Tibial nerve (tissue), 4 donors: ENCODE data around the gene SCYGR1. TPM values are rescaled to one million over a fixed set of nuclear protein-coding genes. Genes with fewer than 3 reads are reported as not detected.

Experiments
- DNase-seq, 2 donors: peaks; one replicate each; pipeline ENCODE4 v3.0.0-alpha.2; 2019; ENCODE audit warnings: low spot score in 2 of 2
- H3K27ac ChIP-seq, 4 donors: fragments of 200-600 bp; sonication (generic) in 3 of 4; one replicate each; pipeline ENCODE4 v1.5.1; 2017 to 2019; ENCODE audit warnings: mild to moderate bottlenecking in 1 of 4
- H3K27me3 ChIP-seq, 2 donors: fragments of 200-600 bp; sonication (generic) in 1 of 2; one replicate each; pipeline versions ENCODE4 v1.5.1 to v1.6.0; 2017 to 2019
- H3K36me3 ChIP-seq, 3 donors: fragments of 200-600 bp; sonication (generic); one replicate each; pipeline ENCODE4 v1.5.1; 2018 to 2019
- H3K4me1 ChIP-seq, 4 donors: fragments of 200-600 bp; sonication (generic) in 3 of 4; one replicate each; pipeline ENCODE4 v1.5.1; 2017 to 2019
- H3K4me3 ChIP-seq, 4 donors: fragments of 200-600 bp; sonication (generic) in 3 of 4; one replicate each; pipeline ENCODE4 v1.5.1; 2017 to 2019; ENCODE audit warnings: mild to moderate bottlenecking in 1 of 4, moderate library complexity in 1 of 4
- H3K9me3 ChIP-seq, 4 donors: fragments of 200-600 bp; sonication (generic) in 3 of 4; one replicate each; pipeline ENCODE4 v1.5.1; 2017 to 2019
- CTCF ChIP-seq, 5 experiments: fragments of 200-600 bp in 3 of 5; fragments of 450-650 bp in 2 of 5; sonication (generic) in 3 of 5; IDR thresholded peaks; one replicate each; pipeline ENCODE4 v1.5.1; 2016 to 2019; ENCODE audit warnings: antibody characterized with exemption in 5 of 5, mild to moderate bottlenecking in 3 of 5, moderate library complexity in 2 of 5
- EP300 ChIP-seq, 2 donors: sonication (generic); formaldehyde crosslinking; IDR thresholded peaks; one replicate each; pipeline ENCODE4 v1.6.1; 2017; ENCODE audit warnings: antibody characterized with exemption in 2 of 2, mild to moderate bottlenecking in 1 of 2
- POLR2A ChIP-seq, 2 donors: fragments of 450-650 bp; IDR thresholded peaks; one replicate each; pipeline ENCODE4 v1.6.1; 2017; ENCODE audit warnings: antibody characterized with exemption in 2 of 2, mild to moderate bottlenecking in 2 of 2, moderate library complexity in 2 of 2
- WGBS, 2 donors: methylation state at CpG; one replicate each; pipeline ENCODE4 v1.1.5; 2018; 5-methylcytosine and 5-hydroxymethylcytosine counted together
- total RNA-seq, 4 donors: library from RNA; depleted of rRNA; stranded (reverse); fragments of >200 nt; gene quantifications; one replicate each; pipeline ENCODE4 v1.1.0, GENCODE V29; 2016

SCYGR1 gene
- total RNA-seq, 4 donors from 2014 or later: not detected

GRCh38 chr2:227423656-227424499, 36.1 kb upstream of the SCYGR1 start:
- Histone ChIP-seq H3K4me1 (no peaks in the 10 kb centered on the region), H3K36me3 (no peaks in the 10 kb centered on the region), H3K4me3 (no peak overlapping the region), H3K27me3 (no peaks in the 10 kb centered on the region), H3K9me3 (no peaks in the 10 kb centered on the region), H3K27ac (no peak overlapping the region)
- TF ChIP-seq EP300 (IDR thresholded peaks at IDR 0.05) (no peak), POLR2A (IDR thresholded peaks at IDR 0.05) (no peak), CTCF (IDR thresholded peaks at IDR 0.05) (no peak)
- DNase-seq: no peak
- WGBS, 2 donors: 67% methylated on average over 10 of the region's 10 CpGs

- DNase-seq: no peak
- Histone ChIP-seq H3K27me3 (no peaks in the 10 kb centered on the region), H3K27ac (no peak overlapping the region), H3K36me3 (no peaks in the 10 kb centered on the region), H3K4me3 (no peak overlapping the region), H3K9me3 (no peaks in the 10 kb centered on the region), H3K4me1 (peaks cover 0 to 14% (median 7%) of the 10 kb centered on the region in 4 donors)
- no peak for TF ChIP-seq CTCF (IDR thresholded peaks at IDR 0.05)
- no peak for TF ChIP-seq EP300 (IDR thresholded peaks at IDR 0.05)
- TF ChIP-seq POLR2A (IDR thresholded peaks at IDR 0.05): no peak
- WGBS, 2 donors: 85 to 90% methylated on average over 15 of the region's 15 CpGs
These were observed 32.6 kb upstream of the SCYGR1 start for GRCh38 chr2:227420087-227421052.

GRCh38 chr2:227416701-227417100, 29.0 kb upstream of the SCYGR1 start:
- no peak overlapping the region for H3K4me3 ChIP-seq
- H3K9me3 ChIP-seq: no peaks in the 10 kb centered on the region
- TF ChIP-seq POLR2A (IDR thresholded peaks at IDR 0.05): no peak
- TF ChIP-seq CTCF (IDR thresholded peaks at IDR 0.05): no peak
- TF ChIP-seq EP300 (IDR thresholded peaks at IDR 0.05): no peak
- DNase-seq: no peak
- 68 to 77% methylated on average over 4 of the region's 4 CpGs for WGBS, 2 donors
- H3K36me3 ChIP-seq: no peaks in the 10 kb centered on the region
- peaks cover 0 to 20% (median 9%) of the 10 kb centered on the region in 4 donors for H3K4me1 ChIP-seq
- H3K27me3 ChIP-seq: no peaks in the 10 kb centered on the region
- H3K27ac ChIP-seq: peak overlapping the region in 2 of 4 donors; percentile 11 to 74

- no peaks in the 10 kb centered on the region for H3K27me3 ChIP-seq
- peaks cover 0 to 20% (median 9%) of the 10 kb centered on the region in 4 donors for H3K4me1 ChIP-seq
- peak in 1 of 2 donors; percentile 56 for TF ChIP-seq EP300 (IDR thresholded peaks at IDR 0.05)
- TF ChIP-seq POLR2A (IDR thresholded peaks at IDR 0.05): no peak
- peak in 1 of 5 experiments; percentile 20 for TF ChIP-seq CTCF (IDR thresholded peaks at IDR 0.05)
- H3K4me3 ChIP-seq: no peak overlapping the region
- no peaks in the 10 kb centered on the region for H3K36me3 ChIP-seq
- 34 to 46% methylated on average over 10 of the region's 10 CpGs for WGBS, 2 donors
- H3K27ac ChIP-seq: peak overlapping the region in 2 of 4 donors; percentile 11 to 74
- DNase-seq: peak in 1 of 2 donors; percentile 17
- H3K9me3 ChIP-seq: no peaks in the 10 kb centered on the region
These were observed 28.0 kb upstream of the SCYGR1 start for GRCh38 chr2:227415538-227416424.
